ENCODE results near the gene ARMH1. TPM values are rescaled to one million over a fixed set of nuclear protein-coding genes. Genes with fewer than 3 reads are reported as not detected.

ARMH1 gene
- total and polyA plus RNA-seq, 2 donors (not counting 1 experiment from before 2014, with no cell fraction given), result 10.2 to 225 TPM

GRCh38 chr1:44676484-44677200 is 2.1 kb downstream of the ARMH1 start:
- Histone ChIP-seq H2AFZ (ENCODE audit: insufficient read depth, low read depth, low read length, poor library complexity, severe bottlenecking) (peak overlapping the region; percentile 34), H3K9me3 (ENCODE audit: control extremely low read depth in 1 of 3, control insufficient read depth in 2 of 3, insufficient read depth in 1 of 3, low read length in 2 of 3) (no peaks in the 10 kb centered on the region), H3K36me3 (replicated peaks in 1 of 2; ENCODE audit: control extremely low read depth in 1 of 2, control insufficient read depth in 1 of 2, extremely low read depth in 1 of 2, insufficient read depth in 2 of 2, low read length in 1 of 2) (no peaks in the 10 kb centered on the region), H3K27ac (ENCODE audit: low read length in 2 of 2) (no peak overlapping the region), H3K4me1 (ENCODE audit: control insufficient read depth in 2 of 2, insufficient read depth in 2 of 2, low read length in 2 of 2) (peaks cover 34 to 41% of the 10 kb centered on the region in 2 donors), H3K4me2 (replicated peaks; ENCODE audit: low read depth, low read length, poor library complexity, severe bottlenecking) (no peak overlapping the region), H3K79me2 (ENCODE audit: control insufficient read depth, insufficient read depth, low read length) (no peaks in the 10 kb centered on the region), H3K9ac (ENCODE audit: low read length) (no peak overlapping the region), H3K27me3 (replicated peaks in 1 of 4; ENCODE audit: control extremely low read depth in 1 of 4, control insufficient read depth in 3 of 4, insufficient read depth in 4 of 4, low read length in 3 of 4) (no peaks in the 10 kb centered on the region), H3K4me3 (ENCODE audit: control extremely low read depth in 1 of 5, extremely low read depth in 1 of 5, insufficient read depth in 1 of 5, low read depth in 2 of 5, low read length in 4 of 5) (no peak overlapping the region), H4K20me1 (ENCODE audit: control insufficient read depth, insufficient read depth, low read length, poor library complexity, severe bottlenecking) (no peaks in the 10 kb centered on the region)
- ATAC-seq (ENCODE audit: low read depth) (no peak), DNase-seq (no peak)
- no peak for TF ChIP-seq EZH2 (IDR thresholded peaks at IDR 0.05; ENCODE audit: borderline replicate concordance, insufficient read depth, low read depth, low read length, poor library complexity, severe bottlenecking)
- TF ChIP-seq, protein P1, sequence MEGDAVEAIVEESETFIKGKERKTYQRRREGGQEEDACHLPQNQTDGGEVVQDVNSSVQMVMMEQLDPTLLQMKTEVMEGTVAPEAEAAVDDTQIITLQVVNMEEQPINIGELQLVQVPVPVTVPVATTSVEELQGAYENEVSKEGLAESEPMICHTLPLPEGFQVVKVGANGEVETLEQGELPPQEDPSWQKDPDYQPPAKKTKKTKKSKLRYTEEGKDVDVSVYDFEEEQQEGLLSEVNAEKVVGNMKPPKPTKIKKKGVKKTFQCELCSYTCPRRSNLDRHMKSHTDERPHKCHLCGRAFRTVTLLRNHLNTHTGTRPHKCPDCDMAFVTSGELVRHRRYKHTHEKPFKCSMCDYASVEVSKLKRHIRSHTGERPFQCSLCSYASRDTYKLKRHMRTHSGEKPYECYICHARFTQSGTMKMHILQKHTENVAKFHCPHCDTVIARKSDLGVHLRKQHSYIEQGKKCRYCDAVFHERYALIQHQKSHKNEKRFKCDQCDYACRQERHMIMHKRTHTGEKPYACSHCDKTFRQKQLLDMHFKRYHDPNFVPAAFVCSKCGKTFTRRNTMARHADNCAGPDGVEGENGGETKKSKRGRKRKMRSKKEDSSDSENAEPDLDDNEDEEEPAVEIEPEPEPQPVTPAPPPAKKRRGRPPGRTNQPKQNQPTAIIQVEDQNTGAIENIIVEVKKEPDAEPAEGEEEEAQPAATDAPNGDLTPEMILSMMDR (IDR thresholded peaks at IDR 0.05), result no peak
- no peak overlapping the region for H3K4me3 Mint-ChIP-seq
- intact Hi-C loops (cut with micrococcal nuclease), result no loop called here
- POLR2A ChIA-PET, result no interaction called here
- CTCF ChIA-PET, result interaction anchor here (0.6 to 5.3 kb wide), 9 partner anchors 11 to 912 kb away, joined by 3 to 33 read pairs (median 3); no protein-coding TSS in a partner anchor
- WGBS (ENCODE audit: insufficient coverage), result 67% methylated on average over 4 of the region's 5 CpGs
- peaks cover 31% of the 10 kb centered on the region for H3K4me1 Mint-ChIP-seq
- no peaks in the 10 kb centered on the region for H3K9me3 Mint-ChIP-seq (ENCODE audit: insufficient read depth)
- H3K27me3 Mint-ChIP-seq, result no peaks in the 10 kb centered on the region
- H3K27ac Mint-ChIP-seq, result no peak overlapping the region

DNA sequence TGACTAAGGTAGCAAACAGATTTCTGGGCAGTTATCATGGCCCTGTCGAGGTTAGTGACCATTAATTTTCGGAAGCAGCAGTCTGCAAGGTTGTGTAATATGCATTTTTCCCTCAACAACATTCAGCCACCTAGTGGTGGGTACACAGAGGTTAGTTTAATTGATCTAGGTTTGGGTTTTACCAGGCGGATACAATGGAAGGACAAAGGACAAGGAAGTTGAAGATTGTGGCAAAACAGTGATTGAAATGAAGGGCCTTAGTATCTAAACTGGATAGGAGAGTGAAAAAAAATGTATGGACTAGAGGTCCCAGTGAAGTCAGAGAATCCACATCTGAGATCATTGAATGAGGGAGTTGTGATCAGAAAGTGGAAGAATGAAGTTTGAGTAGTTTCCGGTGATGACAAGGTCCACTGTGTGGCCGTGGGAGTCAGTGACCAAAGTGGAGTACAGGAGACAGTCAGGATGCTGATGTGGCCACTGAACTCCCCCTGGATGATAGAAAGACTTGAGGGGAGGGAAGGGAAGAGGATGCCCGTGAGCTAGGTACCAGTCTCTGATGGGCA is 2.8 kb downstream of the ARMH1 start:
- POLR2A ChIA-PET, result no interaction called here
- Mint-ChIP-seq H3K9me3 (ENCODE audit: insufficient read depth) (no peaks in the 10 kb centered on the region), H3K4me1 (peaks cover 26% of the 10 kb centered on the region), H3K27me3 (no peaks in the 10 kb centered on the region), H3K27ac (no peak overlapping the region), H3K4me3 (no peak overlapping the region)
- no peaks in the 10 kb centered on the region for H4K20me1 ChIP-seq (ENCODE audit: control insufficient read depth, insufficient read depth, low read length, poor library complexity, severe bottlenecking)
- H2AFZ ChIP-seq (ENCODE audit: insufficient read depth, low read depth, low read length, poor library complexity, severe bottlenecking), result peak overlapping the region; percentile 34
- H3K79me2 ChIP-seq (ENCODE audit: control insufficient read depth, insufficient read depth, low read length), result no peaks in the 10 kb centered on the region
- WGBS (ENCODE audit: insufficient coverage), result 87% methylated on average over 4 of the region's 6 CpGs
- no peaks in the 10 kb centered on the region for H3K9me3 ChIP-seq (ENCODE audit: control extremely low read depth in 1 of 3, control insufficient read depth in 2 of 3, insufficient read depth in 1 of 3, low read length in 2 of 3)
- DNase-seq (no peak), ATAC-seq (ENCODE audit: low read depth) (no peak)
- H3K27me3 ChIP-seq (replicated peaks in 1 of 4; ENCODE audit: control extremely low read depth in 1 of 4, control insufficient read depth in 3 of 4, insufficient read depth in 4 of 4, low read length in 3 of 4), result no peaks in the 10 kb centered on the region
- H3K4me3 ChIP-seq (ENCODE audit: control extremely low read depth in 1 of 5, extremely low read depth in 1 of 5, insufficient read depth in 1 of 5, low read depth in 2 of 5, low read length in 4 of 5), result no peak overlapping the region
- no peak overlapping the region for H3K27ac ChIP-seq (ENCODE audit: low read length in 2 of 2)
- no peaks in the 10 kb centered on the region for H3K36me3 ChIP-seq (replicated peaks in 1 of 2; ENCODE audit: control extremely low read depth in 1 of 2, control insufficient read depth in 1 of 2, extremely low read depth in 1 of 2, insufficient read depth in 2 of 2, low read length in 1 of 2)
- intact Hi-C loops (cut with micrococcal nuclease), result no loop called here
- H3K9ac ChIP-seq (ENCODE audit: low read length), result no peak overlapping the region
- H3K4me2 ChIP-seq (replicated peaks; ENCODE audit: low read depth, low read length, poor library complexity, severe bottlenecking), result no peak overlapping the region
- TF ChIP-seq EZH2 (IDR thresholded peaks at IDR 0.05; ENCODE audit: borderline replicate concordance, insufficient read depth, low read depth, low read length, poor library complexity, severe bottlenecking), result no peak
- TF ChIP-seq, protein P1 (IDR thresholded peaks at IDR 0.05), result peak; percentile 57
- CTCF ChIA-PET, result interaction anchor here (1.1 to 5.3 kb wide), 4 partner anchors 20 to 52 kb away, joined by 3 to 33 read pairs (median 12); no protein-coding TSS in a partner anchor
- H3K4me1 ChIP-seq (ENCODE audit: control insufficient read depth in 2 of 2, insufficient read depth in 2 of 2, low read length in 2 of 2), result peaks cover 28 to 35% of the 10 kb centered on the region in 2 donors

Measured in B cell (primary cell).